HEK293T (cell line): ENCODE data around the gene SH3RF3.

ENCODE experiments used
- ELF4 ChIP-seq: fragments of 450-650 bp; IDR thresholded peaks from 2 replicates; pipeline ENCODE4 v1.6.1; 2017; ENCODE audit warnings: antibody characterized with exemption
- FOXA1 ChIP-seq: fragments of 450-650 bp; IDR thresholded peaks from 2 replicates; pipeline ENCODE4 v1.6.1; 2016; ENCODE audit warnings: mild to moderate bottlenecking
- FOXM1 ChIP-seq: fragments of 450-650 bp; IDR thresholded peaks from 2 replicates; pipeline ENCODE4 v1.6.1; 2017; ENCODE audit warnings: mild to moderate bottlenecking, borderline replicate concordance
- HDGF ChIP-seq: fragments of 450-650 bp; IDR thresholded peaks from 2 replicates; pipeline ENCODE4 v1.6.1; 2017; ENCODE audit warnings: antibody characterized with exemption, borderline replicate concordance
- L3MBTL2 ChIP-seq: fragments of 450-650 bp; conservative IDR thresholded peaks from 2 replicates; pipeline ENCODE4 v1.6.1; 2016; ENCODE audit warnings: mild to moderate bottlenecking
- SP1 ChIP-seq: fragments of 450-650 bp; IDR thresholded peaks from 2 replicates; pipeline ENCODE4 v1.6.1; 2017
- SUZ12 ChIP-seq: fragments of 450-650 bp; IDR thresholded peaks from 2 replicates; pipeline ENCODE4 v1.6.1; 2016; ENCODE audit warnings: mild to moderate bottlenecking
- TARDBP ChIP-seq: fragments of 450-650 bp; IDR thresholded peaks from 2 replicates; pipeline ENCODE4 v1.6.1; 2016
- ZNF384 ChIP-seq: fragments of 450-650 bp; IDR thresholded peaks from 2 replicates; pipeline ENCODE4 v1.6.1; 2016
- TF ChIP-seq, protein P1 (sequence below): fragments of 450-650 bp; IDR thresholded peaks from 2 replicates; pipeline ENCODE4 v1.6.1; 2016

DNA sequence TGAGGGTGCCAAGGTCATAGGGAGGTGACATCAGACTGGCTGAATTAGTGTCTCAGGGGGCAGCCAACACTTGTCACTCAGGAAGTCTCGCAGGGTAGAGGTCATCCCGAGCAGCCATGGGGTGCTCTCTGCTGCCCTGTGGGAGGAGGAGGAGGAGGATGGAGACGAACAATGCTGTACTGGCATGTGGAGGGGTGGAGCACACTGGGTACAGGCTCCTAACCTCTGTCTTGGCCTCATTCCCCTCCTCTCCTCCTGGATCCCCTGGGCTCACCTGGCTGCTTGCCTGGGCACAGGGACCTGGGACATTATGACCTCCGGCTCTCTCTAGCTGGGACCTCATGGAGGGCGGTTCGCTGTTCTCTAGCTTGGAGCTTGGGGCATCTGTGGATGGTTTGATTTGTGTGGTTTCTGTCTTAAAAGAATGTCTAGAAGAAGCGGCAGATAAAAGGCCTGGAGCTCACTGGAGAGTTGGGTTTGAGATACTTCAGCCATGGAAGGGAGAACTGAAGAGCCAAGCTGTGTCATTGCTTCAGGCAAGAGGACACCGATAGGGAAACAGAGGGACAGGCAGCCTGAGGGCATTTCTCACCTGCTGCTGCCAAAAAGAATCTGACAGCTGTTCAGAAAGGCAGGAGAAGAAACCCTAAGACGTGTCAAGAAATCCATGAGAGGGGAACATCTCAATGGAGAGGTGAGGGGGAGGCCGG is 351.6 kb downstream of the SH3RF3 start:
- TF ChIP-seq FOXA1: no peak
- no peak for TF ChIP-seq ELF4
- TF ChIP-seq, protein P1, sequence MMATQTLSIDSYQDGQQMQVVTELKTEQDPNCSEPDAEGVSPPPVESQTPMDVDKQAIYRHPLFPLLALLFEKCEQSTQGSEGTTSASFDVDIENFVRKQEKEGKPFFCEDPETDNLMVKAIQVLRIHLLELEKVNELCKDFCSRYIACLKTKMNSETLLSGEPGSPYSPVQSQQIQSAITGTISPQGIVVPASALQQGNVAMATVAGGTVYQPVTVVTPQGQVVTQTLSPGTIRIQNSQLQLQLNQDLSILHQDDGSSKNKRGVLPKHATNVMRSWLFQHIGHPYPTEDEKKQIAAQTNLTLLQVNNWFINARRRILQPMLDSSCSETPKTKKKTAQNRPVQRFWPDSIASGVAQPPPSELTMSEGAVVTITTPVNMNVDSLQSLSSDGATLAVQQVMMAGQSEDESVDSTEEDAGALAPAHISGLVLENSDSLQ: no peak
- TF ChIP-seq SP1: no peak
- no peak for TF ChIP-seq L3MBTL2
- TF ChIP-seq TARDBP: no peak
- TF ChIP-seq ZNF384: no peak
- TF ChIP-seq HDGF: no peak
- TF ChIP-seq FOXM1: no peak
- no peak for TF ChIP-seq SUZ12
